OCI-LY1 (cell line): ENCODE results near the gene OSTM1.

Experiments
- H2AFZ ChIP-seq: fragments of 200-600 bp; sonication (generic), shearing (Covaris generic); 2 replicates; pipeline ENCODE4 v1.6.0; 2014; ENCODE audit warnings: antibody characterized with exemption, mild to moderate bottlenecking, low read length
- H3F3A ChIP-seq: fragments of 200-600 bp; sonication (generic), shearing (Covaris generic); 2 replicates; pipeline ENCODE4 v1.6.0; 2014; ENCODE audit warnings: mild to moderate bottlenecking, antibody characterized with exemption, low read length, moderate library complexity; ENCODE audit not compliant: insufficient read depth
- H3K27ac ChIP-seq: fragments of 200-600 bp; sonication (generic); 2 replicates; pipeline ENCODE4 v1.5.1; 2014; ENCODE audit warnings: low read length, mixed run types, mild to moderate bottlenecking, low read depth; ENCODE audit not compliant: poor library complexity, severe bottlenecking
- H3K27me3 ChIP-seq: fragments of 200-600 bp; sonication (generic); 2 replicates; pipeline ENCODE4 v1.6.0; 2014; ENCODE audit warnings: antibody characterized with exemption, mild to moderate bottlenecking, low read length, moderate library complexity; ENCODE audit not compliant: insufficient read depth
- H3K36me3 ChIP-seq: fragments of 200-600 bp; sonication (generic); 2 replicates; pipeline ENCODE4 v1.6.1; 2014; ENCODE audit warnings: mild to moderate bottlenecking, antibody characterized with exemption, low read length, moderate library complexity, mixed read lengths; ENCODE audit not compliant: insufficient read depth
- H3K4me1 ChIP-seq: fragments of 200-600 bp; sonication (generic); 2 replicates; pipeline ENCODE4 v1.5.1; 2014; ENCODE audit warnings: mild to moderate bottlenecking, low read length, moderate library complexity; ENCODE audit not compliant: insufficient read depth, severe bottlenecking
- H3K4me2 ChIP-seq: fragments of 200-600 bp; sonication (generic), shearing (Covaris generic); 2 replicates; pipeline ENCODE4 v1.6.1; 2014; ENCODE audit warnings: low read length
- H3K4me3 ChIP-seq: fragments of 200-600 bp; sonication (generic); 2 replicates; pipeline ENCODE4 v1.5.1; 2014; ENCODE audit warnings: low read length, low read depth, mild to moderate bottlenecking, mixed read lengths; ENCODE audit not compliant: poor library complexity, severe bottlenecking
- H3K79me2 ChIP-seq: fragments of 200-600 bp; shearing (Covaris generic); 2 replicates; pipeline ENCODE4 v1.6.1; 2016; ENCODE audit warnings: mixed run types, low read length, mixed read lengths; ENCODE audit not compliant: insufficient read depth
- H3K9ac ChIP-seq: fragments of 200-600 bp; sonication (generic), shearing (Covaris generic); 2 replicates; pipeline ENCODE4 v1.6.1; 2014; ENCODE audit warnings: mild to moderate bottlenecking, low read length, mixed read lengths
- H3K9me2 ChIP-seq: fragments of 200-600 bp; sonication (generic), shearing (Covaris generic); 2 replicates; pipeline ENCODE4 v1.6.1; 2014; ENCODE audit warnings: low read depth, mild to moderate bottlenecking, low read length, mixed read lengths
- H3K9me3 ChIP-seq: fragments of 200-600 bp; shearing (Covaris generic); 2 replicates; pipeline ENCODE4 v1.6.1; 2014; ENCODE audit warnings: low read length, mixed read lengths
- H4K20me1 ChIP-seq: fragments of 200-600 bp; sonication (generic), shearing (Covaris generic); 2 replicates; pipeline ENCODE4 v1.6.0; 2016; ENCODE audit warnings: mild to moderate bottlenecking, low read length; ENCODE audit not compliant: insufficient read depth
- EZH2 ChIP-seq: fragments of 200-600 bp; sonication (generic), shearing (Covaris generic); IDR thresholded peaks from 2 replicates; pipeline ENCODE4 v1.8.0; 2017; ENCODE audit warnings: borderline replicate concordance, mixed run types, mild to moderate bottlenecking, antibody characterized with exemption, low read length, moderate library complexity, mixed read lengths
- TF ChIP-seq, protein P1 (sequence below): fragments of 200-600 bp; sonication (generic), shearing (Covaris generic); IDR thresholded peaks from 2 replicates; pipeline ENCODE4 v1.5.1; 2017; ENCODE audit warnings: mild to moderate bottlenecking, antibody characterized with exemption, low read length, moderate library complexity, mixed read lengths

The OSTM1 gene

DNA sequence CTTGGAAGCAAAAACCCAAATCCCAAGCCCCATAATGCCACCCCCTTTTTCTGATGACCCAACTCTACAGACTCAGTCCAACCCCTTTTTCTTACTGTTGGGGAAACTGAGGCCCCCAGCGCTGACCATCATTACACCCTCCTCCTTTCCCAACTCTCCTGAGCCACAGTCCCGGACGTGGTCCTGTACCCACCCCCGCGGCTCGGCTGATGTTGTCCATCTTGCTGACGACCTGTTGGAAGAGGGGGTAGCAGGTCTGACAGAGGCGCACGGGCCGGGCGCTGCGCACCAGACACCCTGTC lies 533 bp downstream of the OSTM1 start:
- no peak for TF ChIP-seq EZH2
- TF ChIP-seq, protein P1, sequence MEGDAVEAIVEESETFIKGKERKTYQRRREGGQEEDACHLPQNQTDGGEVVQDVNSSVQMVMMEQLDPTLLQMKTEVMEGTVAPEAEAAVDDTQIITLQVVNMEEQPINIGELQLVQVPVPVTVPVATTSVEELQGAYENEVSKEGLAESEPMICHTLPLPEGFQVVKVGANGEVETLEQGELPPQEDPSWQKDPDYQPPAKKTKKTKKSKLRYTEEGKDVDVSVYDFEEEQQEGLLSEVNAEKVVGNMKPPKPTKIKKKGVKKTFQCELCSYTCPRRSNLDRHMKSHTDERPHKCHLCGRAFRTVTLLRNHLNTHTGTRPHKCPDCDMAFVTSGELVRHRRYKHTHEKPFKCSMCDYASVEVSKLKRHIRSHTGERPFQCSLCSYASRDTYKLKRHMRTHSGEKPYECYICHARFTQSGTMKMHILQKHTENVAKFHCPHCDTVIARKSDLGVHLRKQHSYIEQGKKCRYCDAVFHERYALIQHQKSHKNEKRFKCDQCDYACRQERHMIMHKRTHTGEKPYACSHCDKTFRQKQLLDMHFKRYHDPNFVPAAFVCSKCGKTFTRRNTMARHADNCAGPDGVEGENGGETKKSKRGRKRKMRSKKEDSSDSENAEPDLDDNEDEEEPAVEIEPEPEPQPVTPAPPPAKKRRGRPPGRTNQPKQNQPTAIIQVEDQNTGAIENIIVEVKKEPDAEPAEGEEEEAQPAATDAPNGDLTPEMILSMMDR: no peak
- H3K36me3 ChIP-seq: no peaks in the 10 kb centered on the region
- H4K20me1 ChIP-seq: no peaks in the 10 kb centered on the region
- H3K9ac ChIP-seq: peak overlapping the region; percentile 95
- H3F3A ChIP-seq: no peaks in the 10 kb centered on the region
- peak overlapping the region; percentile 87 for H3K4me2 ChIP-seq
- peaks cover 25% of the 10 kb centered on the region for H3K4me1 ChIP-seq
- no peaks in the 10 kb centered on the region for H3K9me3 ChIP-seq
- no peaks in the 10 kb centered on the region for H3K9me2 ChIP-seq
- no peaks in the 10 kb centered on the region for H3K79me2 ChIP-seq
- no peak overlapping the region for H3K27ac ChIP-seq
- H3K4me3 ChIP-seq: peak overlapping the region; percentile 99
- no peaks in the 10 kb centered on the region for H3K27me3 ChIP-seq
- H2AFZ ChIP-seq: no peak overlapping the region

DNA sequence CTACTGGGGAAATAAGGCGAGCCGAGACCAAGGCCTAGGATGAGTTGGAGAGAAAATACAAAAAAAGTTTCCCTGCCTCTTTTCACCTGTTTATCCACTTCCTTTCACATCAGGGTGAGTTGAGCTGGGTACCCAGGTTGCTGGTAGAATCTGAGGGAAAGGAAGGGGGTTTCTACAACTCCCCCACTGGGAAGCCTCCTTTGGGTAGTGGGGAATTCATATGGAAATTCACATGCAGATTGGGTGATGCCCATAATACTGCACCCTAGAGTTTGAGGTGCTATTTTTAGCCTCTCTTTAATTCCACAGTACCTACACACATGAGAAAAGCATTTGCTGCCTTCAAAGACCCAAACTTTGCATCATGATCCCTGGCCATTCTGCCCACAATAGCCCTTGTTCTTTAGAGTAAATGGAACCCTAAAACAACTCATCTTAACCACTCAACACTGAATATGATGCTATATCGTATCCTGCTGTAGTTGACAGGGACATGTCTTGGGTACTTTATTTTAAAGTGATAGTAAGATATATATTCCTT lies 2.7 kb downstream of the OSTM1 start:
- no peak for TF ChIP-seq EZH2
- TF ChIP-seq, protein P1: no peak
- Histone ChIP-seq H3K9ac (no peak overlapping the region), H4K20me1 (no peaks in the 10 kb centered on the region)

GRCh38 chr6:108068618-108069017 lies 5.9 kb downstream of the OSTM1 start:
- Histone ChIP-seq H3K9me3 (no peaks in the 10 kb centered on the region), H3K27ac (no peak overlapping the region), H3F3A (no peaks in the 10 kb centered on the region), H3K9me2 (no peaks in the 10 kb centered on the region), H3K9ac (no peak overlapping the region), H2AFZ (no peak overlapping the region), H3K4me3 (no peak overlapping the region), H3K4me1 (peaks cover 10% of the 10 kb centered on the region), H3K79me2 (no peaks in the 10 kb centered on the region), H3K27me3 (no peaks in the 10 kb centered on the region), H4K20me1 (no peaks in the 10 kb centered on the region), H3K4me2 (no peak overlapping the region), H3K36me3 (peaks cover 12% of the 10 kb centered on the region; the same call in 1 of the 2 replicates)
- TF ChIP-seq EZH2: no peak
- TF ChIP-seq, protein P1: no peak

More for the DNA sequence above, 2.7 kb downstream of the OSTM1 start:
- Histone ChIP-seq H3K4me2 (no peak overlapping the region), H3K79me2 (no peaks in the 10 kb centered on the region), H3K27me3 (no peaks in the 10 kb centered on the region), H3K9me3 (no peaks in the 10 kb centered on the region), H3K4me3 (no peak overlapping the region), H3K27ac (no peak overlapping the region), H3K9me2 (no peaks in the 10 kb centered on the region), H3F3A (no peaks in the 10 kb centered on the region), H3K36me3 (no peaks in the 10 kb centered on the region), H3K4me1 (peaks cover 25% of the 10 kb centered on the region), H2AFZ (no peak overlapping the region)
